Uterus (tissue), 4 donors: ENCODE results near the gene FCRLA. TPM values are rescaled to one million over a fixed set of nuclear protein-coding genes. Genes with fewer than 3 reads are reported as not detected.

ENCODE experiments used
- DNase-seq, 2 donors: peaks; one replicate each; pipeline ENCODE4 v3.0.0-alpha.2; 2019 to 2020
- H3K27ac ChIP-seq, 2 donors: fragments of 200-600 bp; sonication (generic); 1 replicate in 1 of 2; 2 replicates in 1 of 2; pipeline ENCODE4 v1.5.1; 2016 to 2018
- H3K27me3 ChIP-seq, 2 donors: fragments of 200-600 bp; sonication (generic); one replicate each; pipeline ENCODE4 v1.5.1; 2018 to 2019; ENCODE audit warnings: control low read depth in 1 of 2
- H3K36me3 ChIP-seq, 2 donors: fragments of 200-600 bp; sonication (generic); one replicate each; pipeline ENCODE4 v1.5.1; 2019; ENCODE audit warnings: control low read depth in 1 of 2
- H3K4me1 ChIP-seq, 2 donors: fragments of 200-600 bp; sonication (generic); one replicate each; pipeline ENCODE4 v1.5.1; 2018 to 2019; ENCODE audit warnings: control low read depth in 1 of 2
- H3K4me3 ChIP-seq, 2 donors: fragments of 200-600 bp; sonication (generic); 1 replicate in 1 of 2; 2 replicates in 1 of 2; pipeline ENCODE4 v1.5.1; 2018 to 2019; ENCODE audit warnings: mild to moderate bottlenecking in 1 of 2
- H3K9me3 ChIP-seq, 2 donors: fragments of 200-600 bp; sonication (generic); one replicate each; pipeline ENCODE4 v1.5.1; 2019; ENCODE audit warnings: control low read depth in 1 of 2
- POLR2A ChIP-seq, 2 donors: fragments of 450-650 bp; IDR thresholded peaks; one replicate each; pipeline ENCODE4 v1.6.1; 2016; ENCODE audit warnings: antibody characterized with exemption in 2 of 2, mild to moderate bottlenecking in 1 of 2, moderate library complexity in 1 of 2
- intact Hi-C: fragments of 100-400 bp; cut with DNase I; formaldehyde crosslinking; loops from one replicate; pipeline ENCODE4 v1.15.1; 2023; ENCODE audit warnings: low total_unique reads
- total RNA-seq, 4 donors: library from RNA; depleted of rRNA in 3 of 4; stranded (reverse); fragments of >200 nt in 3 of 4; gene quantifications; one replicate each; pipeline versions ENCODE4 v1.1.0 to v1.2.4, GENCODE V29; 2014 to 2023
- TF ChIP-seq, protein P1 (sequence below), 4 experiments: fragments of 200-600 bp in 2 of 4; fragments of 450-650 bp in 2 of 4; sonication (generic) in 2 of 4; IDR thresholded peaks; one replicate each; pipeline ENCODE4 v1.5.1; 2016 to 2019; ENCODE audit warnings: antibody characterized with exemption in 4 of 4, mild to moderate bottlenecking in 2 of 4, moderate library complexity in 1 of 4
- donor health status: DM: yes; HTN: yes; CAD: no.

The FCRLA gene
- total RNA-seq, 4 donors from 2014 or later: 0.41 TPM; not detected in 3

DNA sequence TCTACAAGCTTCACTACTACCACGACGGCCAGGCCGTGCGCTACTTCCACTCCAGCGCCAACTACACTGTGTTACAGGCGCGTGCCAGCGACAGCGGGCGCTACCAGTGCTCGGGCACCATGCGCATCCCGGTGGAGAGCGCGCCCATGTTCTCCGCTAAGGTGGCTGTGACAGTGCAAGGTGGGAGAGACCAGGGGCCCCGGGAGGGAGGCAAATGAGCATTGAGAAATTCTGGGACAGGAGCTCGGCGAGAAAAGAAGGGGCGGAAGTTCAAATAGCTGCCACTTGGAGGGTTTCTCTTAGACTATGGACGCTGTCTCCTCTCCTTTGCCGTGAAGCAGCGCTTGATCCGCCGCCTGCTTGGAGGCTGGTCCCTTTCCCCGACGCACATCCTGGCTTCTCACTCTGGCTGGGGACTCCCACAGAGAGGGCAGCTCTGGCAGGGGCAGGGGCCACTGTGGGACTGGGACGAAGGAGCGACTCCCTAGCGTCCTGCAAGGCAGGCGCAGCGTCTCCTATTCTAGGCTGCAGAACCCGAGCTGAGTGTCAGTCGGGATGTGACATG is 19.0 kb downstream of the FCRLA start:
- intact Hi-C loops: no loop called here
- Histone ChIP-seq H3K27me3 (no peaks in the 10 kb centered on the region), H3K4me1 (no peaks in the 10 kb centered on the region), H3K9me3 (no peaks in the 10 kb centered on the region), H3K4me3 (peak overlapping the region; percentile 58 to 74), H3K27ac (peak overlapping the region; percentile 89 to 91), H3K36me3 (no peaks in the 10 kb centered on the region)
- peak in 1 of 2 donors; percentile 6 for TF ChIP-seq POLR2A (IDR thresholded peaks at IDR 0.05)
- TF ChIP-seq, protein P1, sequence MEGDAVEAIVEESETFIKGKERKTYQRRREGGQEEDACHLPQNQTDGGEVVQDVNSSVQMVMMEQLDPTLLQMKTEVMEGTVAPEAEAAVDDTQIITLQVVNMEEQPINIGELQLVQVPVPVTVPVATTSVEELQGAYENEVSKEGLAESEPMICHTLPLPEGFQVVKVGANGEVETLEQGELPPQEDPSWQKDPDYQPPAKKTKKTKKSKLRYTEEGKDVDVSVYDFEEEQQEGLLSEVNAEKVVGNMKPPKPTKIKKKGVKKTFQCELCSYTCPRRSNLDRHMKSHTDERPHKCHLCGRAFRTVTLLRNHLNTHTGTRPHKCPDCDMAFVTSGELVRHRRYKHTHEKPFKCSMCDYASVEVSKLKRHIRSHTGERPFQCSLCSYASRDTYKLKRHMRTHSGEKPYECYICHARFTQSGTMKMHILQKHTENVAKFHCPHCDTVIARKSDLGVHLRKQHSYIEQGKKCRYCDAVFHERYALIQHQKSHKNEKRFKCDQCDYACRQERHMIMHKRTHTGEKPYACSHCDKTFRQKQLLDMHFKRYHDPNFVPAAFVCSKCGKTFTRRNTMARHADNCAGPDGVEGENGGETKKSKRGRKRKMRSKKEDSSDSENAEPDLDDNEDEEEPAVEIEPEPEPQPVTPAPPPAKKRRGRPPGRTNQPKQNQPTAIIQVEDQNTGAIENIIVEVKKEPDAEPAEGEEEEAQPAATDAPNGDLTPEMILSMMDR (IDR thresholded peaks at IDR 0.05): peak; percentile 17 to 58 (median 43)
- DNase-seq: peak; percentile 42 to 43

DNA sequence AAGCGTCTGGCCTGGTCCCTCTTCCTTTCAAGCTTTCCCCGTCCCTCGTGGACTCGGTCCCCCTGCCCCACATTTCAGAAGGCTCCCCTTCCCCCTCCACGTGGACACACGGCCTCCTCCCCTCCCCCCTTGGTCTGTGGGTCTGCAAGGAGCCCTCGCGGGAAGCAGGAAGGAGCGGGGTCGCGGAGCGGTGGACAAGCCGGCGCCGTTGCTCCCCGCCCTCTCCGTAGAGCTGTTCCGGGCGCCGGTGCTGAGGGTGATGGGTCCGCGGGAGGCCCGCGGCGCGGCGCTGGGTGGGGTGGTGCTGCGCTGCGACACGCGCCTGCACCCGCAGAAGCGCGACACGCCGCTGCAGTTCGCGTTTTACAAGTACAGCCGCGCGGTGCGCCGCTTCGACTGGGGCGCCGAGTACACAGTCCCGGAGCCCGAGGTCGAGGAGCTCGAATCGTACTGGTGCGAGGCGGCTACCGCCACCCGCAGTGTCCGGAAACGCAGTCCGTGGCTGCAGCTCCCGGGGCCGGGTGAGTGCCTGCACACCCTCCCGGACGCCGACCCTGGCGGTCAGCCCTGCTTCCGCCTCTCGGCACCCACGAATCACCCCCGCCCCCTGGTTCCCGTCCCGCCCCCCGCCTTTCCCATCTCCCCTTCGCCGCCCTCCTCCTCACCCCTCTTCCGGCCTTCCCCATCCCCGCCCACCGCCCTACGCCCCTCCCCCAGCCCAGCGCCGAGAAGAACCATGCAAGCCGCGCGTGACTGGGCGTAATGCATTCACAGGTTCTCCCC is 19.6 kb downstream of the FCRLA start:
- peak overlapping the region; percentile 89 to 91 for H3K27ac ChIP-seq
- TF ChIP-seq, protein P1 (IDR thresholded peaks at IDR 0.05): peak in 1 of 4 experiments; percentile 22
- peak in 1 of 2 donors; percentile 57 for TF ChIP-seq POLR2A (IDR thresholded peaks at IDR 0.05)
- intact Hi-C loops: no loop called here
- no peaks in the 10 kb centered on the region for H3K9me3 ChIP-seq
- H3K36me3 ChIP-seq: no peaks in the 10 kb centered on the region
- H3K4me1 ChIP-seq: no peaks in the 10 kb centered on the region
- DNase-seq: peak; percentile 90 to 92
- H3K27me3 ChIP-seq: no peaks in the 10 kb centered on the region
- H3K4me3 ChIP-seq: peak overlapping the region; percentile 58 to 74

DNA sequence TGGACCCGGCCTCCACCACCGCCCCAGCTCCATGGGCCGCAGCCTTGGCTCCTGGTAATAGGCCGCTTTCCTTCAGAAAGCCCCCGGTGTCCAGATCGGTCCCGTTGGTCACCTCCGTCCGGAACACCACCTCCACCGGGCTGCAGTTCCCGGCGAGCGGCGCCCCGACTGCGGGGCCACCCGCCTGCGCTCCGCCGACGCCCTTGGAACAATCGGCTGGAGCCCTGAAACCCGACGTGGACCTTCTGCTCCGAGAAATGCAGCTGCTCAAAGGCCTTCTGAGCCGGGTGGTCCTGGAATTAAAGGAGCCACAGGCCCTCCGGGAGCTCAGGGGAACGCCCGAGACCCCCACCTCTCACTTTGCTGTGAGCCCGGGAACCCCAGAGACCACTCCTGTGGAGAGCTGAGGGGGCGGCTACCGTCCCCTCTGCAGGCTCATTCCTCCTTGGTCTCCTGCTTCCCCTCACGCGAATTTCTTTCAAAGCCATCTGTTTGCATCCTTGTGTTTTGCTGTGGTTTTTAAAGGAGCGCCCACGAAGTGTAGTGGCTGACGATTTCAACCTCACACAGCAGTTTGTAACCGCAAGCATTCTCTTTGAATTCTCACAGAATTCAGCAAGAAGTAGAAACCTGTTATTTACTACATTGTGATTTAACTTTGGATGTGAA is 20.4 kb downstream of the FCRLA start:
- TF ChIP-seq, protein P1 (IDR thresholded peaks at IDR 0.05): no peak
- TF ChIP-seq POLR2A (IDR thresholded peaks at IDR 0.05): peak in 1 of 2 donors; percentile 46
- intact Hi-C loops: no loop called here
- no peaks in the 10 kb centered on the region for H3K36me3 ChIP-seq
- peak overlapping the region; percentile 89 to 91 for H3K27ac ChIP-seq
- H3K27me3 ChIP-seq: no peaks in the 10 kb centered on the region
- peak overlapping the region; percentile 58 to 74 for H3K4me3 ChIP-seq
- H3K9me3 ChIP-seq: no peaks in the 10 kb centered on the region
- no peak for DNase-seq
- no peaks in the 10 kb centered on the region for H3K4me1 ChIP-seq

DNA sequence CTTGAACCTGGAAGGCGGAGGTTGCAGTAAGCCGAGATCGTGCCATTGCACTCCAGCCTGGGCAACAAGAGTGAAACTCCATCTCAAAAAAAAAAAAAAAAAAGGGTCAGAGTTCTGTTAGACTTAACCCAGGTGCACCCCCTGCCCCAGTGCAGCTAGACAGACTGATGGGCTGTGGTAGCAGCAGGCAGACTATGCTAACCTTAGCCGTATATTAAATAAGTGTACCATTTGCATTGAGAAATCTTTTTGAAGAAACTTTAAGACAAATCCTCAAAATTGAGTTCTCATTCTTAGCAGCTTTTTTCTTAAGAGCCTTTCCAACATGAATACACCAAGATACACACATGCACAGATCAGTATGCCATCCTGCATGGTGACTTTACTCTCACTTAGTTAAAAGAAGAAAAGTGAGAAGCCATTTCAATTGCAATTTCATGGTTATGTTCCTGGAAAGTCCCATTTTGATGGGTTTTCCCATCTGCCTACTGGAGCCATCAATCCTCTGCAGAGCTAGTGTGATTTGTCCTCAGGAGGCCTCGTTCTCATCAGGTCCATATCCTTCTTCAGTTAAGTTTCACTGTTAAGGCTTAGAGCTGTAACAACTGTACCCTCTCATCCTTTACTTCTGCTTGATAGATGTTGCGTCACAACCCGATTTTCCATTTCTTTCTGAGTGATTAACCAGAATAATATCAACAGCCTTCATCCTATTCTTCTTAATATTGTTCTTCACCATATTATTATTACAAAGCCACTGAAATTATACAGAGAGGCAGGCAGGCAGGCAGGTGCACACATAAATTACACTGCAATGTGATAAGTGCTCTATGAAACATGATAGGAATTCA is 21.6 kb downstream of the FCRLA start:
- DNase-seq: no peak
- Histone ChIP-seq H3K27me3 (no peaks in the 10 kb centered on the region), H3K36me3 (no peaks in the 10 kb centered on the region), H3K27ac (no peak overlapping the region), H3K4me3 (no peak overlapping the region), H3K9me3 (no peaks in the 10 kb centered on the region), H3K4me1 (no peaks in the 10 kb centered on the region)
- intact Hi-C loops: no loop called here
- TF ChIP-seq, protein P1 (IDR thresholded peaks at IDR 0.05): no peak
- no peak for TF ChIP-seq POLR2A (IDR thresholded peaks at IDR 0.05)
